CD4-positive, alpha-beta T cell treated with Interleukin-12 subunit alpha and Interleukin-12 subunit beta, for 1 hour (primary cell): ENCODE data around the gene VPS39.

Experiments used
- DNase-seq: peaks from one replicate; pipeline ENCODE4 v3.0.0-alpha.2; 2020

VPS39 gene

GRCh38 chr15:42144841-42145375 lies 63.2 kb downstream of the VPS39 start:
- no peak for DNase-seq

GRCh38 chr15:42143866-42144625 lies 64.1 kb downstream of the VPS39 start:
- DNase-seq = no peak

- DNase-seq = no peak
These were observed 64.7 kb downstream of the VPS39 start for GRCh38 chr15:42143356-42143755.

GRCh38 chr15:42141795-42142667 lies 66.1 kb downstream of the VPS39 start:
- DNase-seq = no peak

DNA sequence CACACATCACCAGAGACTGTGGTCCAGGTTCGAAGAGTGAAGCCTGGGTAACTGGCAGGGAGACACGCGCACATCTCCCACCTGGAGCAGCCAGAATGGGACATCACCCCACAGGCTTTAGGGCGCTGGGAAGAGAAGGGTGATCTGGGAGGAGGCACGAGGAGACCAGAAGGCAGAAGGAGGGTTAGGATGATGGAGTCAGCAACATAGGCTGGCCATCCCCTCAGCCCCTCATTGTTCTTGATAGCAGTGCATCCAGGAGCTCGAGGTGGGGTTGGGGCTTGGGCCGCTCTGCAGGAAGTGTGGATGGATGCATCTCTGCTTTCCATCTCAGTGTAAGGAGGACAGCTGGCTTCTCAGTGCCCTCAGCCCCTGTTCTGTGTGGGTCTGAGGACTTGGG lies 66.9 kb downstream of the VPS39 start:
- DNase-seq = no peak

DNA sequence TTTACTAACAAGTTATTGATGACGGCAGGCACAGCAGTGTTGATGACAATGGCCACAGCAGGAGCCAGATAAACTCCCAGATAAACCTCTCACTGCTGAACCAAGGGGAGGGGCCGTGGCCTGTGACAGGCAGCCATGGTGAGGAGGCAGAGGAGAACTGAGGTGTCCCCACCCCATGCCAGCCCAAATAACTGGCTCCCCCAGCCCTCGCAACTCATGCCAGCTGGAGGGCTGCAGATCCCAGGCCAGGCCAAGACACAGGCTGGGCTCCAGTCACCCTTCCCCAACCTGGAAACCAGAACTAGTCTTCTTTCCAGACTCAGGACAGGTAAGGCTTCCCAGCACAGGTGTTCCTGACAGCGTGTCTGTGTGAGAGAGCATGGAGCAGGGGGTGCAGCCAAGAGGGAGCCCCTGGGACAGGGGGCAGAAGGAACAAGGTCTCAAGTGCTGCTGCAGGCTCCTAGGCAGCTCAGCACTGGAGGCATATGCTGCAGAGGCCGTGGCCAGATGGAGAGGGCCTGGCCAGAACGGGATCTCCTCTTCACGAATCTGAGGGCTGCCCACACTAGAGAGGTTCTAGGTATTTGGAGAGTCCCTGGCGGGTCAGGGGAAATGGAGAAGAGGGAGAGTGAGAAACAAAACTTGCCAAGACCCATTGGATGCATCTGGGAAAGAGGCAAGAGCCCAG lies 67.6 kb downstream of the VPS39 start:
- no peak for DNase-seq

DNA sequence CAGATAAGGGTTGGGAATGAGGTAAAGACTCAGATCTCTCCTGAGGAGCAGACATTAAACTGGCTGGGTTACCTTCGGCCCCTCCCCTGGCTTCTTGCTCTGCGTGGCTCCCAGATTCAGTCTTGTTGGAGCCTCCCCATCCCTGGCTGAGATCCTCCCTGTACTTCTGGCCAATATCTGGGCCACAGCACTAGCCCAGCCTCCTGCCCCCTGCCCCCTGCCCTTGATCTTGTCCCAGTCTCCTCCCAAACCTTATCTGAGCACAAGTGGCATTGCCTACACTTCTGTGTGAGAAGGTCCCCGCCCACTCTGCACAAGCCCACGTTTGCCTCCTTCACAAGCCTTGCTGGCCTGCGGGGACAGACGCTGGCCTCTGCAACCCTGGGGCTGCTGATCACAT lies 68.5 kb downstream of the VPS39 start:
- DNase-seq = no peak

DNA sequence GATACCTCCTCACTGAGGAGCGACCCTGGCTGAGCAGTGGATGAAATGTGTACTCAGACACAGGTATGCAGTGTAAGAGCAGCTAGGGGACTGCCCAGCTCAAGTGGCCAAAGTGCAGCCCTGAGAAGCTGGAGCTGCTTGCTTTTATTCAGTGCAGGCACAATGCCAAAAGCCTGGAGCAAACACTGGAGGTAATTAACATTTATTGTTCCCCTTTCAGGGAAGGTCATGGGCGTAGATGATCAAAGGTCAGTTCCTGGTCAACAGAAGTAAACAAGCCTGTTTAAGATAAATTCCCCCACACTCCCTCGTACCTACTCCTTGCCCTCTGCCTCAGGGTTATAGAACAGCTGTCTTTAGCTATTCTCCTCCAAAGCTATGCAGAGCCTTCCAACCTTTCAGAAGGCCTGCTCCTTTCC lies 69.1 kb downstream of the VPS39 start:
- no peak for DNase-seq

DNA sequence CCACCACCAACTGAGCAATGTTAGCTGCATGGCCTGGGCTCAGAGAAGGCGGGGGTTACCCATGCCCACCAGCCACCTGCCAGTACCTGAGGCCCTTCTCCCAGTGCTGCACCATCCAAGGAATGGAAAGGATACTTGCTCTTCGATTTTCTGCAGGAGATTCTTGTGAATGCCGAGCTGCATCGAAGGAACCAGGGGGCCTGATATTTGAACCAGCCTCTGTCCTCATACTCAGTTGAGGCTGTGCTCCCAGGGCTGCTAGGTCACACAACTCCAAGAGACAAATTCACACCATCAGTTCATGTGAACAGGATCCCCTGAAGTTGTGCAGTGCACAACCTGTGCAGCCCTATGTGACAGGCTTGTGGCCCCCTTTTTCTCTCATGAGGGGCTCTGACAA lies 69.7 kb downstream of the VPS39 start:
- DNase-seq = no peak

GRCh38 chr15:42137461-42138261 lies 70.4 kb downstream of the VPS39 start:
- DNase-seq = peak; percentile 15

GRCh38 chr15:42136513-42136912 lies 71.6 kb downstream of the VPS39 start:
- DNase-seq = no peak

DNA sequence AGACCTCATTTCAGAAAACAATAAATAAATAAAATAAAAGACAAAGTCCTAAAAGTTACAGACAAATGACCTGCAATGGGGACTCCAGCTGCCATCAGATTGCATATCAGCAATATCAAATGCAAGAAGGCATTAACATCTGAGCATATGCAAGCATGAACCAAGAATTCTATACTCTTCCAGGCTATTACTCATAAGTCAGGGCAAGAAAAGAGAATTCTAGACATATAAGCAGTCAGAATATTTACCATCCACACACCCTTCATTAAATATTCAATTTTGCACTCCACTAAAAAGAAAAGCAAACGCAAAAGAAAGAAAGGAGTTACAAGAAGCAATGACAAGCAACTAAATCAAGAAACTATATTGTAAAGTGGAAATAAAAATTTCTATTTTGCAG lies 72.8 kb downstream of the VPS39 start:
- DNase-seq = no peak

DNA sequence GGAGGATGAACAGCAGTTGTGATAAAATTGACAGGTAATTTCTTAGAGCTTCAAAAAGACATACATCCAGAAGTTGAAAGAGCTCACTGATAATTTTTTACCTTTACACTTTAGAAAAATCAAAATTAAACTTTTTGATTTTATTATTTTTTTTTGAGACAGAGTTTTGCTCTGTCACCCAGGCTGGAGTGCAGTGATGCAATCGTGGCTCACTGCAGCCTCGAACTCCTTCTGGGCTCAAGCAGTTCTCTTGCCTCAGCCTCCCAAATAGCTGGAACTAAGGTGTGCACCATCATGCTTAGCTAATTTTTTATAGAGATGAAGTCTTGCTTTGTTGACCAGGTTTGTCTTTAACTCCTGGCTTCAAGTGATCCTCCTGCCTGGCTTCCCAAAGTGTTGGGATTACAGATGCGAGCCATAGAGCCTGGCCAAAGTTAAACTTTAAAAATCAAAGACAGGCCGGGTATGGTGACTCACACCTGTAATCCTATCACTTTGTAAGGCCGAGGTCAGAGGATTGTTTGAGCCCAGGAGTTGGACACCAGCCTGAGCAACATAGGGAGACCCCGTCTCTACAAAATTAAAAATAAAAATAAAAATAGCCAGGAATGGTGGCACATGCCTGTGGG lies 73.4 kb downstream of the VPS39 start:
- no peak for DNase-seq

- peak; percentile 27 for DNase-seq
These were observed 74.1 kb downstream of the VPS39 start for GRCh38 chr15:42133886-42134502.

DNA sequence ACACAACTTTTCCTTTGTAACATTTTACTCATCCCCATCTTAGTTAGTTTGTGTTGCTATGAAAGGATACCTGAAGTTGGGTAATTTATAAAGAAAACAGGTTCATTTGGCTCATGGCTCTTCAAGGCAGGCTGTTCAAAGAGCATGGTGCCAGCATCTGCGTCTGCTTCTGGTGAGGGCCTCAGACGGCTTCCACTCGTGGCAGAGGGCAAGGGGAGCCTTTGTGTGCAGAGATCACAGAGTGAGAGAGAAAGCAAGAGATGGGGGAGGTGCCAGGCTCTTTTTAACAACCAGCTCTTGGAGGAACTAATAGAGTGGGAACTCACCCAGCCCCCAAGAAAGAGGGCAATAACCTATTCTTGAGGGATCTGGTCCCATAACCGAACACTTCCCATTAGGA lies 74.7 kb downstream of the VPS39 start:
- DNase-seq = no peak

- DNase-seq = no peak
These were observed 76.0 kb downstream of the VPS39 start for GRCh38 chr15:42131826-42132806.

- no peak for DNase-seq
These were observed 77.1 kb downstream of the VPS39 start for GRCh38 chr15:42131006-42131405.

GRCh38 chr15:42130246-42130986 lies 77.7 kb downstream of the VPS39 start:
- DNase-seq = no peak

- no peak for DNase-seq
These were observed 78.7 kb downstream of the VPS39 start for GRCh38 chr15:42129364-42129763.
